Stimulated activated CD4-positive, alpha-beta T cell treated with anti-CD3 and anti-CD28 coated beads, TNF-alpha, amount 100 ng/mL, for 48 hours (primary cell): ENCODE results near the gene KLHL2.

Experiments used
- DNase-seq, 3 donors: peaks; one replicate each; pipeline ENCODE4 v3.0.0-alpha.2; 2020; ENCODE audit warnings: low read depth in 3 of 3

The KLHL2 gene

DNA sequence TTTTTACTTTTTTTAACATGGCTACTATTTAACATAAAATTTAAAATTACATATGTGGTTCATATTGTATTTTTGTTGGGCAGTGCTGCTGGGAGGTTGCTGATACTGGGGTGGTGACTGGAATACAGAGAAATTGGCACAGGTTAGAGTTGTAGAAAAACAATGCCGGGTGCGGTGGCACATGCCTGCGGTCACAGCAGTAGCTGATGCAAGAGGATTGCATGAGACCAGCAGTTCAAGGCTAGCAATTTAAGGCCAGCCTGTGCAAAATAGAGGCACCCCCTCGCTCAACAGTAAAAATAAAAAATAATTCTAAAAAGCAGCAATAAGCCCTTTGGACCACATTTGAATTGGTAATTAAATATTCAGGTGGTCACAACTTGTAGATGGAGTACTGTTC lies 159.7 kb downstream of the KLHL2 start:
- no peak for DNase-seq

- DNase-seq: no peak
Observed at GRCh38 chr4:165368114-165368513, 160.8 kb downstream of the KLHL2 start.

- no peak for DNase-seq
Observed at GRCh38 chr4:165368567-165368966, 161.2 kb downstream of the KLHL2 start.

- DNase-seq: no peak
Observed at GRCh38 chr4:165369522-165369921, 162.2 kb downstream of the KLHL2 start.

DNA sequence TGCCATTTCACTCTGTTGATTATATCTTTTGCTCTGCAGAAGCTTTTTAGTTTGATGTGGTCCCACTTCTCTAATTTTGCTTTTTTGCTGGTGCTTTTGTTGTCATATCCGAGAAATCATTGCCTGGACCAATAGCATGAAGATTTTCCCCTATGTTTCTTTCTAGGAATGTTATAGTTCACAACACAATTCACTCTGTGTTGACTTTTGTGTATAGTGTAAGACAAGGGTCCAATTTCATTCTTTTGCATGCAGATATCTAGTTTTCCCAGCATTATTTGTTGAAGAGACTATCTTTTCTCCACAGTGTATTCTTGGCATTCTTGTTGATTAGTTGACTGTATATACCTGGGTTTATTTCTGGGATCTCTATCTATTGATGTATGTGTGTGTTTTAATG lies 163.2 kb downstream of the KLHL2 start:
- no peak for DNase-seq
